Head of caudate nucleus (tissue), 42 donors: ENCODE measurements around the gene CABP1.

Experiments used
- DNase-seq, 42 donors: peaks; one replicate each; pipeline versions ENCODE4 v3.0.0 to v3.0.0-alpha.2; 2020 to 2021; ENCODE audit warnings: mixed read lengths in 7 of 42
- intact Hi-C: fragments of 100-400 bp; cut with DNase I; formaldehyde crosslinking; loops from one replicate; pipeline ENCODE4 v1.15.0; 2022

The CABP1 gene

GRCh38 chr12:120628919-120629318 lies 11.5 kb upstream of the CABP1 start:
- intact Hi-C loops: no loop called here
- peak in 3 of 42 donors; percentile 9 to 28 (median 23) for DNase-seq

GRCh38 chr12:120630104-120630892 lies 10.1 kb upstream of the CABP1 start:
- peak in 15 of 42 donors; percentile 22 to 57 (median 31) for DNase-seq
- intact Hi-C loops: no loop called here

GRCh38 chr12:120631097-120631496 lies 9.3 kb upstream of the CABP1 start:
- intact Hi-C loops: no loop called here
- DNase-seq: no peak

- intact Hi-C loops: no loop called here
- peak in 6 of 42 donors; percentile 17 to 54 (median 26) for DNase-seq
Observed at GRCh38 chr12:120640861-120641833, 721 bp downstream of the CABP1 start.

GRCh38 chr12:120642121-120642520 lies 1.7 kb downstream of the CABP1 start:
- DNase-seq: peak in 23 of 42 donors; percentile 18 to 74 (median 42)
- intact Hi-C loops: no loop called here

- intact Hi-C loops: no loop called here
- DNase-seq: no peak
Observed at GRCh38 chr12:120642826-120643225, 2.4 kb downstream of the CABP1 start.

GRCh38 chr12:120643574-120643973 lies 3.1 kb downstream of the CABP1 start:
- intact Hi-C loops: no loop called here
- DNase-seq: no peak

GRCh38 chr12:120646044-120646443 lies 5.6 kb downstream of the CABP1 start:
- intact Hi-C loops: loop anchor here (2.0 to 5.0 kb wide), 2 partner anchors 67 to 326 kb away; no protein-coding TSS in a partner anchor
- no peak for DNase-seq

GRCh38 chr12:120647375-120647755 lies 6.9 kb downstream of the CABP1 start:
- intact Hi-C loops: loop anchor here (2.0 to 5.0 kb wide), 2 partner anchors 65 to 325 kb away; no protein-coding TSS in a partner anchor
- DNase-seq: no peak

- intact Hi-C loops: loop anchor here (2.0 to 5.0 kb wide), 2 partner anchors 65 to 323 kb away; no protein-coding TSS in a partner anchor
- peak in 16 of 42 donors; percentile 16 to 60 (median 36) for DNase-seq
Observed at GRCh38 chr12:120649442-120650232, 9.2 kb downstream of the CABP1 start.

- intact Hi-C loops: no loop called here
Observed at GRCh38 chr12:120650233-120650690, 9.8 kb downstream of the CABP1 start.

GRCh38 chr12:120651821-120652220 lies 11.4 kb downstream of the CABP1 start:
- intact Hi-C loops: no loop called here

More at GRCh38 chr12:120650233-120650690, 9.8 kb downstream of the CABP1 start:
- no peak for DNase-seq

GRCh38 chr12:120652656-120653435 lies 12.4 kb downstream of the CABP1 start:
- peak in 20 of 42 donors; percentile 14 to 69 (median 46) for DNase-seq
- intact Hi-C loops: no loop called here

More at GRCh38 chr12:120651821-120652220, 11.4 kb downstream of the CABP1 start:
- no peak for DNase-seq

GRCh38 chr12:120653611-120654010 lies 13.2 kb downstream of the CABP1 start:
- intact Hi-C loops: no loop called here
- DNase-seq: no peak

- no peak for DNase-seq
- intact Hi-C loops: no loop called here
Observed at GRCh38 chr12:120654656-120655055, 14.2 kb downstream of the CABP1 start.

GRCh38 chr12:120656008-120656407 lies 15.6 kb downstream of the CABP1 start:
- no peak for DNase-seq
- intact Hi-C loops: no loop called here

- intact Hi-C loops: no loop called here
- no peak for DNase-seq
Observed at GRCh38 chr12:120658286-120659150, 18.1 kb downstream of the CABP1 start.
